OCI-LY1 (cell line): ENCODE results near the gene PIKFYVE.

Experiments
- CTCF ChIP-seq: fragments of 200-600 bp; sonication (generic), shearing (Covaris generic); IDR thresholded peaks from 2 replicates; pipeline ENCODE4 v1.5.1; 2017; ENCODE audit warnings: mild to moderate bottlenecking, antibody characterized with exemption, low read length, moderate library complexity, mixed read lengths
- EZH2 ChIP-seq: fragments of 200-600 bp; sonication (generic), shearing (Covaris generic); IDR thresholded peaks from 2 replicates; pipeline ENCODE4 v1.8.0; 2017; ENCODE audit warnings: borderline replicate concordance, mixed run types, mild to moderate bottlenecking, antibody characterized with exemption, low read length, moderate library complexity, mixed read lengths

- no peak for TF ChIP-seq CTCF
- no peak for TF ChIP-seq EZH2
Measured at GRCh38 chr2:208297961-208298360, 31.9 kb downstream of the PIKFYVE start.
